HG03442 (cell line): ENCODE data around the gene ZNF609.
A peak's percentile ranks its signal among the peaks of the same experiment; 100 is the strongest.

Experiments used
- ATAC-seq: cut with Tn5 transposase; IDR thresholded peaks from one replicate; pipeline ENCODE4 v1.9.1; 2021; ENCODE audit warnings: mild to moderate bottlenecking, moderate library complexity; ENCODE audit not compliant: unreplicated experiment

ZNF609 gene

DNA sequence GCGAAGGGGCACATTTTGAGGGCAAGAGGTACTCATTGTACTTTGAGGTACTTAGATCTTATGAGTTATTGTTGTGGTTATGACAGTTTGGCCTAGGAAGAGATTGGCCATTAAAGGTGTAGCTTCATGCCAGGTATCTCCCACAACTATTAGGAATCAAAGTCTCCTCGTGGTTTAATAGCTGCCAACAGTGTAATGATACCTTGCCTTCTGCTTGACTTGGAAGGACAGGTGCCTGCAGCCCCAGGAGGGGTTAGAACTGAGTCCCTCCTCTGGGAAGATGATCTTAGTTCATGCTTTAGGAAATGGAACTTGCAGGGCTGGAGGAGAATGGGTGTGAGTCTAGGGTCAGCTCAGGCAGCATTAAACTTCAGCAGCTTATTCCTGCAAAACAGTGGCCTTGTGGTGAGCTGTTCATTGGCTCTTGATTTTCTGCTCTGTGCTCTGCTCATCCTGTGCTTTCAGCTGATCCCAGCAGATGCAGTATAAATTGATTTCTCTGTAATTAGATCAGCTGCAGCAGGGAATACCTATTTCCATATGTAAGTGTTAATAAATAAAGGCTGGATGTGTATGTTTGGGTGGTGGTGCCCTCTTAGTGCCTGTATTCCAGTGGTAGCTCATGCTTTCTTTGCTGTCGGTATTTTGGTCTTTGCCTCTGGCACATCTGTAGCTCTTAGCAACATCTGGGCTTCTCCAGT, 40.5 kb downstream of the ZNF609 start:
- no peak for ATAC-seq

DNA sequence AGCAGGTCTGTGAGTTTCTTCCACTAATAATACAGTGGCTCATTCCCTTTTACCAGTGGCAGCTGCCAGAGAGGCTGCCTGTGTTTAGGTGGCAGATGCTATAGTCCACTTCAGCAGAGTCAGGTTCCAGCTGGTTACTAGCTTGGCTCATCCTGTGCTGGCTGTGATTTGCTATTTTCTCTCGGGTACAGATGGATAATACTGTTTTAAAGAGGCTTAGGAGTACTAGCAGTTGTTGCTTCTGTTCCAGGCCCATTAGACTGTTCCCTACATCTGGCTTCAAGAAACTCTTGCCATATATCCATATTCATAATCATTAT, 41.0 kb downstream of the ZNF609 start:
- ATAC-seq = no peak

DNA sequence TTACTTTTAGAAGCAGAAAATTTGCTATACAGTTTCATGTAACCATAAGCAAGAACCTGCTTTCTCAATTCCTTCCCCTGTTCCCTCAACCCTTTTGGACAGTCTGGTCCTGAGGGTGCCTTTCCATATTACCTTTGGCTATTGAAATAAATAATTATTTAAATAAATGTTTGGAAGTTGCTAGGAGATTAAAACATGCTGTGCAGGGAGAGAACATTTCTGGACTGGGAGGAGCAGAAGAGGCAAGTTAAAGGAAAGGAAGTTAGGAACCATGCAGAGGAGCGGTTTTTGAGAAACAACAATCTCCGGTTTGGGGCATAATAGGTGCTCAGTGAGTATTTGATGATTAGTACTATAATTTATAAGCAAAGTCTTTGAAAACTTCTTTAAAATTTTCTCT, 41.8 kb downstream of the ZNF609 start:
- no peak for ATAC-seq

DNA sequence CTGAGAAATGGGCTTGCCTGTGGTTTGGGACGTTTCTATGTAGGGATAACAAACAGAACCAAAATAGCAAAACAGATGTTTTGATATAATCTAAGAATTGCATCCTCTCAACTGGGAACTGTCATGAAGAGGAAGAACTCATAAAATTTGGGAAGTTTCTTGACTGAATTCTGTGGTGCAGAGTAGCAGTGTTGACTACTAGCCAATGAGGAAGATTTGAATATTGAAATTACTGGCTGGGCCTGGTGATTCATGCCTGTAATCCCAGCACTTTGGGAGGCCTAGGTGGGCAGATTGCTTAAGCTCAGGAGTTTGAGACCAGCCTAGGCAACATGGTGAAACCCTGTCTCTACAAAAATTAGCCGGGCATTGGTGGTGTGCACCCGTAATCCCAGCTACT, 42.2 kb downstream of the ZNF609 start:
- ATAC-seq = no peak

DNA sequence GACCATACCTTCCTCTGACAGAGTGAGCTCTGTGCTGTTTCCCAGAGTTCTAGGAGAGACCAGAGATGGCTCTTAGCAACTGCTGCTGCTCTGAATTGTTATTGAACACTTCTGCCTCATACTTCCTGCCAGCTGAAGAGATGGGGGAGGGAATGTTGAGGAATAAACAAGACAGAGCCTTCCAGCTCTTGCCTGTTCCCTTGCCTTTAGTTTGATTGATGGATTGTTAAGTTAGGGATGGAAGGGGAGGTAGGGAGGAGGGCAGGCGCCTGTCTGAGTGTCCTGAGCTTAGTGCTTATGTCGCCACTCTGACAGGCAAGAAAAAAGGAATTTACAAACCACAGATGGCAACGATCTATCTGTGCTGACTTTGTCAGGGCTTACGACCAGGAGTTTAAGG, 42.8 kb downstream of the ZNF609 start:
- ATAC-seq = no peak

DNA sequence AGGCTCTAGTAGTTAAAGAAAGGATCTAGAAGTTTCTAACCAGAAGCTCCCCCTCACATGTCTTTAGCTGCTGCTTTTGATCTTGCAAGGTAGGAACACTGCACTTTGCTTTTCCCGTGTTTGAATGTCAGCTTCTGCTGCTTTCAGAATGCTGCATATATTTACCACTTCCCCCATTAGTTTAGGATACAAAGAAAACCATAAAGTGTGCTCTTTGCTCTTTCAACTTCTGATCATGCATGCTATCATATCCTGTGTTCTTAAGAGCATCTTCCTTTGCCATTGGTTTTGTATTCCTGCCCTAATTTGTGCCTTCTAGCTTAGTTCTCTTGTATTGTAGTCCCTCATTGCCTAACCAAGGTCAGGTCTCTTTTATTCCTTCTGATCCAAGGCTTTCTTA, 43.3 kb downstream of the ZNF609 start:
- ATAC-seq = no peak

DNA sequence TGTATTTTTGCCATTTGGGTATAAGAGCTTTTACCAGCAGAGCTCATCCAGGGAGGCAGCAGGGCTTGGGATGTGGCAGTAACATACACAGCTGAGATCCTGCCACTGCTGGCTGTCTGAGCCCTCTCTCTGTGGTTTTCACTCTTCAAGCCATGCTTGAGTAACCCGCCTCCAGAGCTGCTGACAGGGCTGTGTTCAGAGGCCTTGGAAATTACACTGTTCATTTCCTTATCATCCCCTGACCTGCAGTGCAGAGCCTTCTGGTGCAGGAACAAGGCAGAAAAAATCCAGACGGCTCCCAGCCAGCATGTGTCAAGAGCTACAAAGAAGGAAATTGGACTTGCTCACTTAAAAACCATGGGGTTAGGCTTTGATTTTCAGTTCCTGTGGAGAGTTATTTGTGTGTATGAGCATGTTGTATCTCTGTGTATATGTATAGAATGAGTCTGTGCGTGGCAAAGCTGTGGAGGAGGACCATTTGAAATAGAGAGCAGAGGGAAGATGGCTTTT, 47.0 kb downstream of the ZNF609 start:
- ATAC-seq = peak; percentile 68

DNA sequence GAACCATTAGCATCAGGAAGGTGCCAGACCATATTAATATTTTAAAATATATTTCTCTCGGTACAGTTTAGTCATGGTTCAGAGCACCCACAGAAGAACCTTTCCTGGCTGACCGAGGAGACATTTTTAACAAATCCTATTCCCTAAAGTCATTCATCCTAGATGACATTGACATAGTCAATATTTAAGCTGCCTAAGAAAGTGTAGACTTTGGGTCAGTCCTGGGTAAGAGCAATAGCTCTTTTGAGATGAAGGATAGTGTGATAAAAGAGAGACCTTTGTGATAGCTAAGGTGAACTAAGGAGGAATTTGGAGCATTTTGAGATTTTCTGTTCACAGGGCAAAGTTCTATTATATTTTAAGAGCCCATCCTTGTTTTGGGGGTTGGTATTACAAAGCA, 47.5 kb downstream of the ZNF609 start:
- ATAC-seq = no peak

DNA sequence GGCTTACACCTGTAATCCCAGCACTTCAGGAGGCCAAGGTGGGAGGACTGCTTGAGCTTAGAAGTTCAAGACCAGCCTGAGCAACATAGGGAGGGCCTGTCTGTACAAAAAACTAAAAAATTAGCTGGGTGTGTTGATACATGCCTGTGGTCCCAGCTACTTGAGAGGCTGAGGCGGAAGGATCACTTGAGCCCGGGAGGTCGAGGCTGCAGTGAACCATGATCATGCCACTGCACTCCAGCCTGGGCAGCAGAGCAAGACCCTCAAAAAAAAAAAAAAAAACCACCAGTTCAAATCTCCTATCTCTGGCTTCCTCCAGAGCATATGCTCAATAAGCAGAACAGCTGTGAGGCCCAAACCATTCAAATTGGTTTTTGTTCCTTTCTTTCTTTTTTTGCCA, 53.4 kb downstream of the ZNF609 start:
- no peak for ATAC-seq

DNA sequence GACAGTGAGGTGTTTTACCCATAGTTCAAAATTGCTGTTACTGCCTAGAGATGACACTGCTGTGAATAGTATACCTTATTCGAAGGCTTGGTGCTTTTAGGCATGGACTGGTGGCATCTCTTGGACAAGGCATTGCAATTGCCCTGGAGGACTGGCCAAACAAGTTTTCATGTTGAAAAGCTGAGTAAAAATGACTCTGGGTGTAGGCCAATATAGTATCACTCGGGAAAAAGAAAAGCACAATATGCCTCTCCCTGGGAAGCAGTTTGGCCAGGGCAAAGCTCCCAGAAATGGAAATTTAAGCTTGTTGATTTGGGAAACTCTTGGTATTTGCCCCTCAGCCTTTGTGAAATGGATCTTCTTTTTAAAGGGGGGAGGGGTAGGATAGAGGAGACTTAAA, 54.8 kb downstream of the ZNF609 start:
- no peak for ATAC-seq

DNA sequence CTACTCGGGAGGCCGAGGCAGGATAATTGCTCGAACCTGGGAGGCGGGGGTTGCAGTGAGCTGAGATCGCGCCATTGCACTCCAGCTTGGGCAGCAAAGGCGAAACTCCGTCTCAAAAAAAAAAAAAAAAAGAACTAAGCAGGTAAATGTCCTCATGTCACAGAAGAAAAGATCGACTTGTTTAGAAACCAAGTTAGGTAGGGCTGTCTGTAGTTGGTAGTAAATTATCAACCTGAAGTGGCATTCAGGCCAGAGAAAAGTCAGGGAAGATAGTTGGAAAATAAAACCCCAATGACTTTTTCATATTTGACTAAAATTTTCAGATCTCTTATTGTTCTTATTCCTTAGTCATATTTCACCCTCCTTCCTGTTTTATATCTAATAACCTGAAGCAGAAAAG, 55.4 kb downstream of the ZNF609 start:
- ATAC-seq = no peak

DNA sequence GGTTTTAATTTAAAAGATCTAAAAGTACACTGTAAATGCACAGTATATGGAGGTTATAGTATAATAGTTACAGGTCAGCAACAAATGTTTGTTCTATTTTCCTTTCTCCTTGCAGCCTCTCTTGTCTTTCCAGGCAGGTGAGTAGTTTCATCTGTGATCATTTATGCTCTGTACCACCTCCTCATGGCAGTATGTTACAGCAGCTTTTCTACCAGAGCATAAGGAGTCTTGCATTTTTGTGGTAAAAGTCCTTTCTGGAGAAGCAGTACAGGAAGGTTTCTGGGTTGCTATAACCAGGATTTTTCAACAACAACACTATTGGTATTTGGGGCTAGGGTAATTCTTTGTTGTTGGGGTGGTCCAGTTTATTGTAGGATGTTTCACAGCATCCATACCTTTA, 59.5 kb downstream of the ZNF609 start:
- ATAC-seq = no peak

DNA sequence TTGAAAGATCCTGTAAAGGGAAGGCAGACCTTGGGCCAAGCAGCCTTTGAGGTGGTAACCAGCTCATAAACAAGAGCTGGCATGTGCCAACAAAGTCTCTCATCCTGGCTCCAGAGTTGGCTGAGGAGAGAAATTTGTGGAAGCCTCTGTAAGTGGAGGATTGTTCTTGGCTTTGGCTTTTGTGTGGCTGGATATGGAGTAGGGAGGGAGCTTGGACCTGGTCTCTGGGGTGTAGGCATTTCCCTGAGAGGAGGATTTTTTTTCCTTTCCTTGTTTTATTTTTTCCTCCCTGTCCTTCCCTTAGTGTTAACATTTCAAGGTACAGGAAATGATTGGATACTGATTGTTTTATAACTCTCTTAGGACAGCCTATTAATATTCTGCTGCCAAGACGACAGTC, 60.8 kb downstream of the ZNF609 start:
- no peak for ATAC-seq

DNA sequence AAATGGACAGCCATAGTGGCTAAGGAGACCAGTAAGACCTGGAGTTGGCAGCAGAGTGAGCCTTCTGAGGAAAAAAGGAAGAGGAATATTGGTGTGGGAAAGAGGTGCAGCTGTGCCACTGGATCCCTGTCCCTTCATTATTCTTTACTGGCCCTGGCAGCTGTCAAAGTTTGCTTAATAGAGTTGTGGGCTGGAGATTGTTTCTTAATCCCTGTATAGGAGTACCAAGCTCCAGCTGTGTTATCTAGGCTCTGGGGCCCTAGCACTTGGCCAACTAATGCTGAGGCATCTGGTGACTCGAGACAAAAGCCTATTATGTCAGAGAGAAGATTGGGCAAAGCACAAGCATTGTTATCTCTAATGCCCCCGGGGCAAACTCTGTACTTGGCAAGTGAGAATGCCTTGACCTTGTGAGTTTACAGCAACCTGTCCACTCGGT, 61.4 kb downstream of the ZNF609 start:
- no peak for ATAC-seq

DNA sequence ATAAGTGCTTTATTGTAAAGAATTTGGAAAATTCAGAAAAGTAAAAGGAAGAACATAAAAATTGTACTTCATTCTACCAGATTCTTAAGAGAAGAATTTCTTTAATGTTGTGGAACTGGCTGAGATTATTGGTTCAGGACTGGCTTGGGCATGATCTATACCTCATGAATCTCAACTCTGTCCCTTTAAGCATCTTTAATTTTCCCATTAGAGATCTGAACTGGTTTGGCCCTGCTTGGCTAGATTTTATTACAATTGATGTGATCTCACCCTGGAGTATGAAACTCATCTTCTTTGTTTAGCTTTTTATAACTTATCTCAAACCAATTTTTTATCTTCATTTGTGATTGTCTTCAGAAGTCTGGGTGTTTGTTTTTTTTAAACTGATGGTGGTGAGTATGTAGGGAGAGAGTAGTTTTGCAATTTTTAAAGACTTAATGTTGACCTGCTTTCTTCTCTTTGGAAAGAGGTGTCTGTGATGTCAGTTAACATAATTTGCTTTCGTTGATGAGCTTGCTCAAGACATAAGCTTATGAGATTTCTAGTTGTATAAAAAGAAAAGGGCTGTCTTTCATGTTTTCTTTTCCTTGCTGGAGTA, 61.9 kb downstream of the ZNF609 start:
- ATAC-seq = no peak

DNA sequence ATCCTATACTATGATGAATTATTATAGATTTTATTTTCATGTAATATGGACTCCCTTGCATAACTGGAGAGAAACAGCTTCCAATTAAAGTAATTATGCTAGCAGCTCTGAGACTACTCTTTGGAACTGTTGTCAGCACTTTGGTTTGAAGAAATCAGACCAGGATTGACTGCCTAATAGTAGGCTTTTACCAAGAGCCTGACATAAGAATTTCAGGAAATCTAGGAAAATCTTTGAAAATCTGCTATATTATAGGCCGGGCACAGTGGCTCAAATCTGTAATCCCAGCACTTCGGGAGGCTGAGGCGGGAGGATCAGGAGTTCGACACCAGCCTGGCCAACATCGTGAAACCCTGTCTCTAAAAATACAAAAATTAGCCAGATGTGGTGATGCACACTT, 62.9 kb downstream of the ZNF609 start:
- no peak for ATAC-seq

DNA sequence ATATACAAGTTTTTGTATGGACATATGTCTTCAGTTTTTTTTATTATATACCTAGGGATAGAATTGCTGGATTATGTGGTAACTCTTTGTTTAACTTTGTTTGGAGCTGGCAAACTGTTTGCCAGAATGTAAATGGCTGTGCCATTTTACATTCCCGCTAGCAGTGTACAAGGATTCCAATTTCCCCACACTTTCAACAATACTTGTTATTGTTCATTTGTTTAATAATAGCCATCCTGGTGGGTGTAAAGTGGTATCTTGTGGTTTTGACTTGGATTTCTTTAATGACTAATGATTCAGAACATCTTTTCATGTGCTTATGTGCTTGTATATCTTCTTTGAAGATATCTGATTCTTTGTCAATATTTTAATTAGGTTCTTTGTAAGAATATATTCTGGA, 64.4 kb downstream of the ZNF609 start:
- no peak for ATAC-seq

DNA sequence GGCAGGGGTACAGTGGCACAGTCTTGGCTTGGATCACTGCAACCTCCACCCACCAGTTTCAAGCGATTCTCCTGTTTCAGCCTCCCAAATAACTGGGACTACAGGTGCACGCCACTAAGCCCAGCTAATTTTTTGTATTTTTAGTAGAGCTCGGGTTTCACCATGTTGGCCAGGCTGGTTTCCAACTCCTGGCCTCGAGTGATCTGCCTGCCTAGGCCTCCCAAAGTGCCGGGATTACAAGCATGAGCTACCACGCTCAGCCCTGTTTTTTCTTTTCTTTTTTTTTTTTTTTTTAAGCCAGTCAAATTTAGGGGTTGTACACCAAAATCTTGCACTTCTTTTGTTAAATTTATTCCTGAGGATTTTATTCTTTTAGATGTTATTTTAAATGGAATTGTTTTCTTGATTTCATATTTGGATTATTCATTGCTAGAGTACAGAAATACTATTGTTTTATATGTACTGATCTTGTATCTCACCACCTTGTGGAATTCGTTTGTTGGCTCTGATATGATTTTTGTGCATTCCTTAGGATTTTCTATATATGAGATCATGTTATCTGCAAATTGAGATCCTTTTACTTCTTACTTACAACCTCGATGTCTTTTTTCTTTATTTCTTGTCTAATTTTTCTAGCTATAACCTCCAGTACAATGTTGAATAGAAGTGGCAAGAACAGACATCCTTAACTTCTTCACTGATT, 65.6 kb downstream of the ZNF609 start:
- no peak for ATAC-seq

DNA sequence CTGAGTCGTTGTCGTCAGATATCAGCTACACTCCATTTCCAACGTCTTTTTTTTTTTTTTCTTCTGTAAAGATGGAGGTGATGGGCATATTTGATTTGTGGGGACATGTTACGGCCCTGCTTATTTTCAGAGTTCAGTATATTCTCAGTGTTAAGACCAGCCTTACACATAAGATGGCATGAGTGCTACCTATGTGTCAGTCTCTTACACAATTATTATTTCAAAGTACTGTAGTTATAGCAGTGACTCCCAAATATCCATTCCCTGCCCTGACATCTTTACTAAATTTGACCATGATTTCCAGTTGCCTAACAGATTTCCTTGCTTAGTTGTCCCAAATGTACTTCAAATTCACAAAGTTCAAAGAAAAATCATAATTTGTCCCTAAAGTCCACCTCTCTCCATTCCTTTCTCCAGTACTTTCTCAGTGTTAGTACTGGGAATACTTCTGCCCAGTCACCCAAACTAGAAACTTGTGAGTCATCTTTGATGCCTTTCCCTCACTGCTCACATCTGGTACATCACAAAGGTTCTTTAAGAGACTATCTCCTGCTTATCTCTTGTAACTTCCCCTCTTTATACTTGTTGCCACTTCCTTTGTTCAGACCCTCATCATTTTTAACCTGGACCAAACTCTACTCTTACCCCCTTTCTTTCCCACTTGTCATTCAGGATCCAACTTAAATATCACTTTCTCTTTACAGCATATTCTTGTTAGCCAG, 67.0 kb downstream of the ZNF609 start:
- no peak for ATAC-seq

DNA sequence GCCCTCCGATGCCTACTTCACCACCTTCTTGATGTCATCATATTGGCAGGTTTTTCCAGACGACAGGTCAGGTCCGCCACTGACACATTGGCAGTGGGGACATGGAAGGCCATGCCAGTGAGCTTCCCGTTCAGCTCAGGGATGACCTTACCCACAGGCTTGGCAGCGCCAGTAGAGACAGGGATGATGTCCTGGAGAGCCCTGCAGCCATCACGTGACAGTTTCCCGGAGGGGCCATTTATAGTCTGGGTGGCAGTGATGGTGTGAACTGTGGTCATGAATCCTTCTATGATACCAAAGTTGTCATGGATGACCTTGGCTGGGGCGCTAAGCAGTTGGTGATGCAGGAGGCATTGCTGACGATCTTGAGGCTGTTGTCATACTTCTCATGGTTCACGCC, 68.5 kb downstream of the ZNF609 start:
- ATAC-seq = no peak

DNA sequence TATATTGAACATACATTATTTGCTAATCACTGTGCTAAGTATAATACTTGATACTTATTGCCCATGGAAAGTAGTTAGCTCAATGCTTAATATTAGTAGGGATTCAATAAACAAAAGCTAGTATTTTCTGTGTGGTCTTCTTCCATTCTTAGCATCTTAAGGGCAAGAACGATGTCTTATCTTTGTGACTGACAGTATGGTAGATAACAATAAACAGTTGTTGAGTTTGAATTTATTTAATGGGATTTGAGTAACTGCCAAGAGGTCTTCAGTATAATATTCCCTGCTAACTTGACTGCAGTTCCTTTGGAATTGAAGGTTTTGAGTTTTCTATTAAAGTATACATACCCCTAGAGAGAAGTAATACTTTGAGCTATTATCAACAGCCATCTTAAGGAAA, 70.1 kb downstream of the ZNF609 start:
- ATAC-seq = no peak

DNA sequence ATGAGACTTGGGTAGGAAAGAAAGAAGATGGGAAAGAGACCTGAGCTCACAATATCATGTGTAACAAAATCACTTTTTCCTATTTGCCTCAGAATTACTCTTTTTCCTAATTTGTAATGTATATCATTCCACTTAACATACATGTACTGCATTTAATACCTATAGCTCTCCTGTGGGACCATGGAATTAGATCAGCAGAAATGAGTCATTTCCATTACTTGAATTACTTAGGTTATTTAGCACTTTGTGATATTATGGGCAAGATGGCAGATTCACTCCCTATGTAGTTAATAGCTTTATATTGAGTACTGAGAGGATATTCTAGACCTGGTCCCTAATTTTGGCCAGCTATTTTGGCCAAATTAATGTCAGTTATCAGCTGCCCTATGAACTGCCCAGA, 70.5 kb downstream of the ZNF609 start:
- ATAC-seq = no peak
